ACC112 (cell line): ENCODE results near the gene SOX5.
"Not testable (repeated sequence)": the region's sequence is repeated elsewhere in the genome, so short reads cannot be mapped to it uniquely, and the experiment has no call there.

Source experiments
- H2AFZ ChIP-seq: fragments of 200-600 bp; sonication (generic); one replicate; pipeline ENCODE4 v1.6.0; 2017; ENCODE audit warnings: antibody characterized with exemption, low read length; ENCODE audit not compliant: unreplicated experiment
- H3K27ac ChIP-seq: fragments of 200-600 bp; sonication (generic); 2 replicates; pipeline ENCODE4 v1.5.1; 2014; ENCODE audit warnings: low read depth, mild to moderate bottlenecking, antibody characterized with exemption, low read length, moderate library complexity
- H3K27me3 ChIP-seq: fragments of 200-600 bp; sonication (generic); 2 replicates; pipeline ENCODE4 v1.6.1; 2014; ENCODE audit warnings: mild to moderate bottlenecking, antibody characterized with exemption, low read length, moderate library complexity, mixed read lengths; ENCODE audit not compliant: insufficient read depth
- H3K36me3 ChIP-seq: fragments of 200-600 bp; sonication (generic); 2 replicates; pipeline ENCODE4 v1.6.1; 2016; ENCODE audit warnings: mild to moderate bottlenecking, antibody characterized with exemption, low read length, moderate library complexity, mixed read lengths; ENCODE audit not compliant: insufficient read depth
- H3K4me1 ChIP-seq: fragments of 200-600 bp; sonication (generic); one replicate; pipeline ENCODE4 v1.6.1; 2016; ENCODE audit warnings: low read length, mixed read lengths; ENCODE audit not compliant: insufficient read depth, unreplicated experiment, control insufficient read depth
- H3K4me3 ChIP-seq: fragments of 200-600 bp; sonication (generic); 2 replicates; pipeline ENCODE4 v1.5.1; 2014; ENCODE audit warnings: mild to moderate bottlenecking, low read depth, low read length
- H3K79me2 ChIP-seq: fragments of 200-600 bp; sonication (generic); one replicate; pipeline ENCODE4 v1.6.0; 2016; ENCODE audit warnings: low read length; ENCODE audit not compliant: control insufficient read depth, unreplicated experiment, insufficient read depth

Gene SOX5

DNA sequence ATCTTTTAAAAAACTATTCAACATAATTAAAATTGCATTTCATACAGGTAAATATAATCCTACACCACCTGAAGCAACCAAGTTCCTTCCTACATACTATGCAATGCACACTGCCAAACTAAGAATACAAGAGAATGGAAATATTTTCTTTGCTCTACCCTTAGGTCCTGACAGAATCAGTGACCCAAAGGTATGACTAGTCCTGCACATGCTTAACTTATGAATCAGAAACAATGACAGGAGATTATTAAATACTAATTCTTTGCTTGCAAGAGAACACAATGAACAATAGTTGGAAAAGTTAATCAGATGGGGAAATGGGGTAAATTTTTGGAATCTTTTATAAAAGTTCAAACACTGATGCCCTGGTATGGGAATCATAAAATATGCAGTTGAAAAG, 220.1 kb downstream of the SOX5 start:
- no peaks in the 10 kb centered on the region for H3K36me3 ChIP-seq
- no peak overlapping the region for H3K4me3 ChIP-seq
- peaks cover 4% of the 10 kb centered on the region for H3K4me1 ChIP-seq
- H3K27ac ChIP-seq, result no peak overlapping the region
- H3K79me2 ChIP-seq, result no peaks in the 10 kb centered on the region
- H2AFZ ChIP-seq, result no peak overlapping the region
- H3K27me3 ChIP-seq, result no peaks in the 10 kb centered on the region

DNA sequence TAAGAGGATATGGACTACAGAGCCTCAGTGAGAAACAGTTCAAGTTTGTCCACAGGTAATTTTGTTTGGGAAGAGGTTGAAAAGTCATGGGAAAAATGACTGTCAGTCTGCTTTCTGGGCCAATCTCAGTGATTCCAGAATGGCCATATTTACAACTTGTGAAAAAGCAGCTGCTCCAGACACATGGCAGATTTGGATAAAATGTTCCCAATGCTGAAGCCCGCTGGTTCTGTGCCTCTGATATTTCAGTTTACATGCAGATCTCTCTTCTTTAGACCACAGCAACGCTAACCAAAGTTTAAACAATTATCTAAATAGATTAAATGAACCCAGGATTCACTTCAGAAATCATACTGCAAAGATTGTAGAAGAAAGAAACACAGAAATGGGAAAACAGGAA, 222.8 kb downstream of the SOX5 start:
- Histone ChIP-seq H3K4me1 (peaks cover 4% of the 10 kb centered on the region), H3K27ac (no peak overlapping the region), H3K4me3 (no peak overlapping the region), H3K79me2 (no peaks in the 10 kb centered on the region), H2AFZ (no peak overlapping the region), H3K36me3 (no peaks in the 10 kb centered on the region), H3K27me3 (no peaks in the 10 kb centered on the region)

GRCh38 chr12:23722655-23723054, 226.8 kb downstream of the SOX5 start:
- Histone ChIP-seq H3K4me3 (no peak overlapping the region), H3K27ac (no peak overlapping the region), H3K4me1 (no peaks in the 10 kb centered on the region), H2AFZ (no peak overlapping the region), H3K79me2 (no peaks in the 10 kb centered on the region), H3K36me3 (no peaks in the 10 kb centered on the region), H3K27me3 (no peaks in the 10 kb centered on the region)

DNA sequence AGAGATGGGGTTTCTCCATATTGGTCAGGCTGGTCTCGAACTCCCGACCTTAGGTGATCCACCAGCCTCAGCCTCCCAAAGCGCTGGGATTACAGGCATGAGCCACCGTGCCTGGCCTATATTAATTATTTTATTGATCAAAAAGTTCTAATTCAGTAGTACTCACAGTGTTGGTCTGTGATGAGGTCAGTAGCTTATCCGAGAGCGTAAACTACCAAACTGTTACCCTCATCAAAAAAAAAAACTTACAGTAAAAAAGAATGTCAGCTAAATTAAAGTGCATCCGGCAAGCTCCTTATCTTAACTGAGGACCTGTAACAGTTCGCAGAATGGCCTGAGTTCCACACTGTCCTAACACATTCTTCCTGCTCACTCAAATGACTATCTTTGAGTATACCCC, 228.2 kb downstream of the SOX5 start:
- Histone ChIP-seq H3K4me3 (no peak overlapping the region), H3K4me1 (no peaks in the 10 kb centered on the region), H3K36me3 (no peaks in the 10 kb centered on the region), H3K27ac (no peak overlapping the region), H3K79me2 (no peaks in the 10 kb centered on the region), H2AFZ (no peak overlapping the region), H3K27me3 (no peaks in the 10 kb centered on the region)

DNA sequence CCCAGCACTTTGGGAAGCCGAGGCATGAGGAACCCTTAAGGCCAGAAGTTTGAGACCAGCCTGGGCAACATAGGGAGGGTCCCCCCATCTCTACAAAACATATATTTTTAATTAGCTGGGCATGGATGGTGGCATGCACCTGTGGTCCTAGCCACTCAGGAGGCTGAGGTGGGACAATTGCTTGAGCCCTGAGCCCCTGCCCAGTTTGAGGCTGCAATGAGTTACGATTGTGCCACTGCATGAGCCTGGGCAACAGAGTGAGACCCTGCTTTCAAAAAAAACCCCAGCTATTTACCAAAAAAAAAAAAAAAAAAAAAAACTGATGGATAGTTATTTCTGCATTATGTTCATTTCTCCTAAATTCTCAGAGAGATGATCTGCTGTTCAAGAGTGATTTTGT, 230.0 kb downstream of the SOX5 start:
- Histone ChIP-seq H3K4me3 (no peak overlapping the region), H3K79me2 (no peaks in the 10 kb centered on the region), H3K27me3 (no peaks in the 10 kb centered on the region), H3K36me3 (no peaks in the 10 kb centered on the region), H3K4me1 (no peaks in the 10 kb centered on the region), H2AFZ (no peak overlapping the region), H3K27ac (no peak overlapping the region)

DNA sequence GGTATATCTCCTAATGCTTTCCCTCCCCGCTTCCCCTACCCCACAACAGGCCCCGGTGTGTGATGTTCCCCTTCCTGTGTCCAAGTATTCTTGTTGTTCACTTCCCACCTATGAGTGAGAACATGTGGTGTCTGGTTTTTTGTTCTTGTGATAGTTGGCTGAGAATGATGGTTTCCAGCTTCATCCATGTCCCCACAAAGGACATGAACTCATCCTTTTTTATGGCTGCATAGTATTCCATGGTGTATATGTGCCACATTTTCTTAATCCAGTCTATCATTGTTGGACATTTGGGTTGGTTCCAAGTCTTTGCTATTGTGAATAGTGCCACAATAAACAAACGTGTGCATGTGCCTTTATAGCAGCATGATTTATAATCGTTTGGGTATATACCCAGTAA, 239.1 kb downstream of the SOX5 start:
- H2AFZ ChIP-seq, H3K4me1 ChIP-seq, H3K79me2 ChIP-seq, H3K27ac ChIP-seq, H3K27me3 ChIP-seq, H3K4me3 ChIP-seq, H3K36me3 ChIP-seq: not testable (repeated sequence)

- H3K36me3 ChIP-seq, result no peaks in the 10 kb centered on the region
- no peak overlapping the region for H3K4me3 ChIP-seq
- H2AFZ ChIP-seq, result no peak overlapping the region
- H3K27ac ChIP-seq, result no peak overlapping the region
- H3K27me3 ChIP-seq, result no peaks in the 10 kb centered on the region
- no peaks in the 10 kb centered on the region for H3K79me2 ChIP-seq
- no peaks in the 10 kb centered on the region for H3K4me1 ChIP-seq
These were observed 241.2 kb downstream of the SOX5 start for GRCh38 chr12:23708185-23708837.

DNA sequence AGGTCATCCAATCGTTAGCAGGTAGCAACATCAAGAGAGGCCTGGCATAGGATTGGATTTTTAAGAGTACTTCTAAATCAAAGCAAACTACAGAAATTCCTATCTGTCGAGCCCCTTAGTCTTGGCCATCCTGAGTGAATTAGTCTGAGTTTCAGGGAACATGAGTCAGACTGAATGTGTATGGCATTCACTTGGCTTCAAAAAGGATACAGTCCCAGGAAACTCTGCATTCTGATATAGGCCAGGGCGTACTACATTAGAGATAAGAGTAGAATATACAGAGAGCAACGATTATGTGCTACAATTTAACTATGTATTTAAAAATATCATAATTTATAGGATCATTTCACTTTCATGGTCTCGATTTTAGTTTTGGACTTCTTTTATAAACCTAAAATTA, 242.2 kb downstream of the SOX5 start:
- Histone ChIP-seq H3K27me3 (no peaks in the 10 kb centered on the region), H3K27ac (no peak overlapping the region), H3K4me3 (no peak overlapping the region), H2AFZ (no peak overlapping the region), H3K36me3 (no peaks in the 10 kb centered on the region), H3K79me2 (no peaks in the 10 kb centered on the region), H3K4me1 (no peaks in the 10 kb centered on the region)

DNA sequence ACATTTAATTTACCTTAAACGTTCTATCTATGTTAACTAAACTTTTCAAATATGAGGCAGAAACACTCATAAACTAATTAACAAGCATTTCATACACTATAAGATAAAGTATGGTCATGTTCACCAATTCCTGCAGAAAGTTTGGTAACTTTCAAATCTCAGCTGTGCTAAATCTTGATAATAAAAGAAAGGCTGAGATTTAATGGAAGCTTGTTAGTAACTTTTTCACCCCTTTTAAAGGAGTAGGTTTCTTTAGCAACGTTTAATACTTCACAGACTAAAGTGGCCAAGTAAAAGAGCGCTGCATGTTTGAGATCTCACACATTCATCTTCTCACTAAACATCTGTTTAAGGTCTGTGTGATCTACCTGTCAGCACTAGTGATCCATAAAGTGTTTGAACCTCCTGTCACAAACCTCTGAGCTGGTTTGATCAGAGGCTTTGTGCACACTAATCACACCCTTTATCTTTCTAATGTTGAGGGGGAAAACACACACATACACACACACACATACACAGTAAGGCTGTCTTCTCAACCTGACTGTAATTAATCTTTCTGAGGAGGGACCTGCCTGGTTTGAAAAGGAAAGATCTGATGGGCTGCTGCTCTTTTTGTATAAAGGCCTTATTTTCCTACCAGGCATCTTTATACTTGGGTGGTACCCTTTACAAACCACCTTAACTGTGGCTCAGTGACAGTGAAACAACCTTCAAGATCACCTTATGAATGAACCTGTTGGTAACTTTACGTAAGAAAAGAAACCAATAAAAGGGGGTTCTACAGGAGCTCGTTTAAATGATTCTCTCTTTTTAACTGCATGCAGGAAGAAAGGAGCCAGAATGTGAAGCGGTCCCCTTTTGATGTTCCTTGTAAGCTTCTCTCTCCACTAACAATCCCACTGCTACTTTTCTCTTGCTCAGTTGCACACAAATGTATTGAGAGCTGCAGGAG, 244.2 kb downstream of the SOX5 start:
- H3K79me2 ChIP-seq, result no peaks in the 10 kb centered on the region
- no peak overlapping the region for H3K4me3 ChIP-seq
- H3K27me3 ChIP-seq, result no peaks in the 10 kb centered on the region
- H3K36me3 ChIP-seq, result no peaks in the 10 kb centered on the region
- no peaks in the 10 kb centered on the region for H3K4me1 ChIP-seq
- H3K27ac ChIP-seq, result no peak overlapping the region
- no peak overlapping the region for H2AFZ ChIP-seq

DNA sequence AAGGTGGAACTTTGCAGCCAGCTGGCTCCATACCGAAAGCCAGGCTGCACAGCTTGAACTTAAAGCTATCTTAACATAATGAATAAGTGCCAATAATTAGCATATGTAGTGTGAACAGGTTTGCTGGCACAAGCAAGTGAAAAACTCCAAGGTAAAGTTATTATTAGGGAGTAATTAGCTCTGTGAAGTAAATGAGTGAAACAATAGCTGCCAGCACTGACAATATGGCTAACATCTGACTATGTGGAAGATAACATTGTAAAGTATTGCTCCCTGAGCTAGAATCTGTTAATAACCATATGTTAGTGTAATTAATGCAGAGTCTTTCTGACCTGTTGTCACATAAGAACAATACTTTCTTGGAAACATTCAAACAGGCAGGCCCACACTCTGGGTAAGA, 246.4 kb downstream of the SOX5 start:
- Histone ChIP-seq H3K4me1 (no peaks in the 10 kb centered on the region), H3K27me3 (no peaks in the 10 kb centered on the region), H3K4me3 (no peak overlapping the region), H3K27ac (no peak overlapping the region), H3K36me3 (no peaks in the 10 kb centered on the region), H3K79me2 (no peaks in the 10 kb centered on the region), H2AFZ (no peak overlapping the region)

GRCh38 chr12:23699031-23699430, 250.4 kb downstream of the SOX5 start:
- Histone ChIP-seq H3K36me3 (no peaks in the 10 kb centered on the region), H3K4me3 (no peak overlapping the region), H3K79me2 (no peaks in the 10 kb centered on the region), H2AFZ (no peak overlapping the region), H3K27ac (no peak overlapping the region), H3K27me3 (no peaks in the 10 kb centered on the region), H3K4me1 (no peaks in the 10 kb centered on the region)
